BLaER1 treated with 17β-estradiol and CSF1 and Interleukin-3, amounts not matched to agents 10 nM and 100 nM (cell line): ENCODE measurements around the gene G6PC1.

Experiments
- H3K27ac ChIP-seq, 11 experiments: shearing (Covaris generic); formaldehyde crosslinking; 2 replicates each; pipeline ENCODE4 v1.8.1; 2022
- H3K27me3 ChIP-seq, 11 experiments: shearing (Covaris generic); formaldehyde crosslinking; 2 replicates each; pipeline ENCODE4 v1.8.1; 2022
- H3K36me3 ChIP-seq, 11 experiments: shearing (Covaris generic); formaldehyde crosslinking; 2 replicates each; pipeline ENCODE4 v1.8.1; 2022
- H3K4me1 ChIP-seq, 10 experiments: shearing (Covaris generic); formaldehyde crosslinking; 2 replicates each; pipeline ENCODE4 v1.8.1; 2022
- H3K4me2 ChIP-seq, 11 experiments: shearing (Covaris generic); formaldehyde crosslinking; 2 replicates each; pipeline ENCODE4 v1.8.1; 2022
- H3K4me3 ChIP-seq, 10 experiments: shearing (Covaris generic); formaldehyde crosslinking; 2 replicates each; pipeline ENCODE4 v1.8.1; 2022
- H3K9ac ChIP-seq, 11 experiments: shearing (Covaris generic); formaldehyde crosslinking; 2 replicates each; pipeline ENCODE4 v1.8.1; 2022
- H3K9me3 ChIP-seq, 11 experiments: shearing (Covaris generic); formaldehyde crosslinking; replicated peaks in 1 of 11; 2 replicates each; pipeline ENCODE4 v1.8.1; 2022
- H4K20me1 ChIP-seq, 11 experiments: shearing (Covaris generic); formaldehyde crosslinking; 2 replicates each; pipeline ENCODE4 v1.8.1; 2022
- Cebpa-rat ChIP-seq, 11 experiments: shearing (Covaris generic); IDR thresholded peaks; 2 replicates each; pipeline ENCODE4 v1.8.1; 2022

Gene G6PC1

DNA sequence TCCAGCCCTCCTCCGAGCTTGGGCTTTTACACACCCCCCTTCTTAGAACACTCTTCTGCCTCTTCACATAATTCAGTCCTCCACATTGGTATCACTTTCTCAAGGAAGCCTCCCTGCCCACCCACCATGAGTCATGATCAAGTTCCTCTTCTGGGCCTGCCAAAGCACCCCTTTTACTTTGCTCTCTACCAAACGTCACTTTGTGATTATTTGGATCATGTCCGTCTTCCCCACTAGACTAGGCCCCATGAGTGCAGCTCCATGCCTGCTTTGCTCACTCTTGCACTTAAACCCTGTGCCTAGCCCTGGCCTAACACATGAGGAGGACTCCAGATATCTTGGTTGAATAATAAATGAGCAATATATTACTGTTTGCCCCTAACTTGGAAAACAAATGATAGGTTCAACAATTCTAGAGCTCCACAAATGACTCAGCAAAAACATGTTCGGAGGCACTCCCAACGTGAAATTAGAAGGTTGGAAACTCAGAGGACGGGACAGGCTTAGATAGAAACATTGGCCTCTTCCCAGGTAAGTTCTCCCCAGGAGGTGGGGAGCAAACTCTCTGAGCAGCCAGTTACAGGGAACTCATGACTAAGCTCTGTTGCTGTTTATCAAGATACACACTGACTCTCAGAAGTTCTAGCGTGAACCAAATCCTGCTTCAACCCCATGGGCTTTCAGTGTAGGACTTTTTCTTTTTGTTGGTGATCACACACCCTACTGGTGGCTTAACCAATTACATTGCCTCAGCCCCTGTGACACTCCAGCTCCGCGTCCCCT lies 28.3 kb downstream of the G6PC1 start:
- no peaks in the 10 kb centered on the region for H3K27me3 ChIP-seq
- peak overlapping the region; percentile 41 to 93 (median 80); a peak in 21 of 22 replicates for H3K27ac ChIP-seq
- H3K4me2 ChIP-seq: peak overlapping the region; percentile 3 to 84 (median 71); a peak in 20 of 22 replicates
- H4K20me1 ChIP-seq: no peaks in the 10 kb centered on the region
- no peaks in the 10 kb centered on the region for H3K36me3 ChIP-seq
- no peaks in the 10 kb centered on the region for H3K9me3 ChIP-seq
- TF ChIP-seq Cebpa-rat (IDR thresholded peaks at IDR 0.05): no peak
- peaks cover 12 to 47% (median 29%) of the 10 kb centered on the region in 10 experiments; a peak in 19 of 20 replicates for H3K4me1 ChIP-seq
- 0 out of 20 replicates have a peak overlapping the region, but pooled peaks of 1 of the 10 experiments have one; percentile 8 for H3K4me3 ChIP-seq
- peak overlapping the region in 10 of 11 experiments; percentile 29 to 79 (median 64); a peak in 18 of 22 replicates for H3K9ac ChIP-seq

DNA sequence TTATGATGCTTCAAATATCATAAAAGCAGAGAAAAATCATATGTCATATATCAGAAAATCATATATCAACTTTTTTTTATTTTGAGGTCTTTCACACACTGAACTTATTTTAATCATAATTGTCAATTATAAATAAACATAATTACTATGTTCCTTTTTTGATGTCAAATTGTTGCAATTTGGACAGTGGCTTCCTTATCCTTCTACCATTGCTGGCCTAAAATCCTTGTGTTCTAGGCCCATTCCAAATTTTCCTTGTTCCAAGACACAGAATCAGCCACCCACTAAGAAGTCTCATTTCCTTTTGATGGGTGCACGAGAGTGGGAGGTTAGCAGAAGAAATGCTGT lies 28.9 kb downstream of the G6PC1 start:
- no peak overlapping the region for H3K4me3 ChIP-seq
- H3K4me2 ChIP-seq: peak overlapping the region in 2 of 11 experiments; percentile 81 to 82; a peak in 3 of 22 replicates
- no peaks in the 10 kb centered on the region for H3K36me3 ChIP-seq
- H4K20me1 ChIP-seq: no peaks in the 10 kb centered on the region
- H3K9ac ChIP-seq: peak overlapping the region in 3 of 11 experiments; percentile 17 to 79 (median 77); a peak in 3 of 22 replicates
- TF ChIP-seq Cebpa-rat (IDR thresholded peaks at IDR 0.05): no peak
- no peaks in the 10 kb centered on the region for H3K27me3 ChIP-seq
- H3K9me3 ChIP-seq: no peaks in the 10 kb centered on the region
- peaks cover 11 to 45% (median 27%) of the 10 kb centered on the region in 10 experiments; a peak in 18 of 20 replicates for H3K4me1 ChIP-seq
- peak overlapping the region in 6 of 11 experiments; percentile 75 to 93 (median 86); a peak in 9 of 22 replicates for H3K27ac ChIP-seq

DNA sequence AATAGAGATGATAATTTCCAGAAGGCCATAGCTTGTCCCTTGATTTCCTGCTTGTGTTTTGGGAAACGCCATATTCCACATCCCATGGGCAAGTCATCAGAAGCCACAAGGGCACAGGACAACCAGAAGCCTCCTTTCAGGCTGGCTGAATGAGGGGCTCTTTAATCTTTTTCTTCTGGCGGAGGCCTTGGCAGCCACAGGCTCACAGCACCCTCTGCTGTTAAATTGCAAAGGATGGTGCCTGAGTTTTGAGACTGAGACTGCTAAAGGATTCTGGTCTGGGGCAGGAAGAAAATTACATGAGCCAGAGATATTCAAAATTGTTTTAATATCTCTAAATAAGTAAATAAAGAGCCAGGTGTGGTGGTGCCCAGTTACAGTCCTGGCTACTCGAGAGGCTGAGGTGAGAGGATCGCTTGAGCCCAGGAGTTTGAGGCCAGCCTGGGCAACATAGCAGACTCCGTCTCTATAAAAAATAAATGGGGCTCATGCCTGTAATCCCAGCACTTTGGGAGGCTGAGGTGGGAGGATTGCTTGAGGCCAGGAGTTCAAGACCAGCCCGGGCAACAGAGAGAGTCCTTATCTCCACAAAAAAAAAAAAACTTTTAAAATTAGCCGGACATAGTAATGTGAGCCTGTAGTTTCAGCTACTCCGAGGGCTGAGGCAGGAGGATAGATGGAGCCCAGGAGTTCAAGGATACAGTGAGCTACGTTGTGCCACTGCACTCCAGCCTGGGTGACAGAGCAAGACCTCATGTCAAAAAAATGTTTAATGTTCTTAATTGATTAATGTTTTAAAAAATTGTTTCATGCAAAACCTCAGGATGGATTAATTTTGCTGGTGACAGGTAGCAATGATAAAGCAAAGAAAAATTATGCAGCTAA lies 37.4 kb downstream of the G6PC1 start:
- Histone ChIP-seq H4K20me1 (no peaks in the 10 kb centered on the region), H3K9ac (peak overlapping the region in 1 of 11 experiments; percentile 7; a peak in 1 of 22 replicates), H3K27me3 (no peaks in the 10 kb centered on the region), H3K4me3 (no peak overlapping the region), H3K27ac (no peak overlapping the region), H3K36me3 (no peaks in the 10 kb centered on the region), H3K9me3 (no peaks in the 10 kb centered on the region), H3K4me1 (no peaks in the 10 kb centered on the region), H3K4me2 (no peak overlapping the region)
- TF ChIP-seq Cebpa-rat (IDR thresholded peaks at IDR 0.05): no peak

DNA sequence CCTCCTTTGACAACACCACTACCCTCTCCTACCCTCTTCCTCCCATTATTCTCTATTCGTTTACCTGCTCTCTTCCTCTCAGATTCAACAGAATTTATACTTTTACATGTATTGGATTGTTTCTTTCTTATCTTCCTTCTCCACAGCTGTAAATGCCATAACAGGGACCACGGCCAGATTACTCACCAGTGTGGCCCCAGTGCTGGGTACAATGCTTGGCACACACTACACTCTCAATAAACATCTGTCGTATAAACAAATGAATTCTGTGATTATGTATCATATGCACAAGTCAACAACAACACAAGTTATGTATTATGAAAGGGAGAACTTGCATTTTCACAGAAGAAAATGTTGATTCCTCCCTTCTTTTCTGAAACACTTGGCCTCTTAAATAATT lies 43.6 kb downstream of the G6PC1 start:
- Histone ChIP-seq H3K4me2 (no peak overlapping the region), H3K9ac (no peak overlapping the region), H3K4me1 (no peaks in the 10 kb centered on the region), H3K27me3 (no peaks in the 10 kb centered on the region), H3K27ac (no peak overlapping the region), H3K4me3 (no peak overlapping the region), H3K36me3 (peaks cover 12 to 26% (median 16%) of the 10 kb centered on the region in 11 experiments; a peak in 21 of 22 replicates), H4K20me1 (no peaks in the 10 kb centered on the region), H3K9me3 (no peaks in the 10 kb centered on the region)
- no peak for TF ChIP-seq Cebpa-rat (IDR thresholded peaks at IDR 0.05)

DNA sequence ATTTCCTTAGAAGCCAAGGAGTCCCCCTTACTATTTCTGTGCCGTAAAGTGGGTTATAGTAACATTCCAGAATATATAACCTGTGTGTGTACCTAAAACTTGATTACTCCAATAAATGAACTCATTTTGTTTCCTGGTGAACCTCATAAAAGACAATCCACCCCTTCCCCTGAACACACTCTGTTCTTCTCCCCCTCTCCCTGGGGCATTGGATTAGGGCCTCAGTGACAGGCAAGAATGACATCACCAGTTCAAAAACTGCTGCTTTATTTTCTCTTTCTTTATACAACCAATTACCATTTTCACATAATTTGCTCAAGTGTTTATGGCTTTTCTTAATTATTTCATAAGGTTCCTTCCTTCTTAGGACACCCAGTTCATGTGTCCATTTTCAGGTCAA lies 46.2 kb downstream of the G6PC1 start:
- no peaks in the 10 kb centered on the region for H3K27me3 ChIP-seq
- no peak overlapping the region for H3K27ac ChIP-seq
- no peak overlapping the region for H3K4me2 ChIP-seq
- H3K9me3 ChIP-seq: no peaks in the 10 kb centered on the region
- no peaks in the 10 kb centered on the region; a peak in 1 of 22 replicates for H4K20me1 ChIP-seq
- no peak overlapping the region for H3K9ac ChIP-seq
- H3K36me3 ChIP-seq: peaks cover 37 to 52% (median 42%) of the 10 kb centered on the region in 11 experiments
- no peak for TF ChIP-seq Cebpa-rat (IDR thresholded peaks at IDR 0.05)
- H3K4me1 ChIP-seq: no peaks in the 10 kb centered on the region
- H3K4me3 ChIP-seq: no peak overlapping the region

DNA sequence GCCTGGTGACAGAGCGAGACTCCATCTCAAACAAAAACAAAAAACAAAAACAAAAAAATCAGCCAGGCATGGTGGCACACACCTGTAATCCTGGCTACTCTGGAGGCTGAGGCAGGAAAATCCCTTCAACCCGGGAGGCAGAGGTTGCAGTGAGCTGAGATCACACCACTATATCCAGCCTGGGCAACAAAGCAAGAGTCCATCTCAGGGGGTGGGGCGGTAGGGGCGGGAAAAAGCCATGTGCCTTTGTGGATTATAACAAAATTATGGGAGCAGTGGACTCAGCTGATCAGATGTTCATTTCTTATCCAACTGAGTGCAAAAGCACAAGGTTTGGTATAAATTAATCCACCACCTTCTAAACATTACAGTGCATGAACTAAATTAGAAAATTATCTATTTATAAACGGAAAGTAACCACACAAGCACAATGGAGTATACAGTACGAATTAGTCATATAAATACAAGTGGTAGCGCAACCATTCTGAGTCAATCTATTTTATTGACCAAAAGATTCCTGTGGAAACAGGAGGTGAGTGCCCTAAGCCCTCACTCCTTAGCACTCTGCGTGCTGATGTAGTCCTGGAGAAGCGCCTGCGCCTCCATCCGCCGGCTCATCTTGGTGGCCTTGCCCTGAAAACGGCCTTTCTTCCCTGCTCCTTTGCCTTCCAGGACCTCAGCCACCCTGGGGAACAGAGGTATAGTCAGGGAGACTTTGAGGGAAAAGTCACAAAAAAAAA lies 49.6 kb downstream of the G6PC1 start:
- no peaks in the 10 kb centered on the region for H3K4me1 ChIP-seq
- no peaks in the 10 kb centered on the region for H3K9me3 ChIP-seq
- no peak for TF ChIP-seq Cebpa-rat (IDR thresholded peaks at IDR 0.05)
- H3K36me3 ChIP-seq: peaks cover 71 to 86% (median 76%) of the 10 kb centered on the region in 11 experiments
- no peaks in the 10 kb centered on the region for H3K27me3 ChIP-seq
- no peak overlapping the region for H3K4me2 ChIP-seq
- H3K27ac ChIP-seq: no peak overlapping the region
- H4K20me1 ChIP-seq: peaks cover 0 to 8% (median 0%) of the 10 kb centered on the region in 11 experiments; a peak in 3 of 22 replicates
- H3K4me3 ChIP-seq: no peak overlapping the region
- no peak overlapping the region for H3K9ac ChIP-seq
